ENCODE results near the gene C1QTNF6.

C1QTNF6 gene

GRCh38 chr22:37138849-37139561 lies 49.0 kb downstream of the C1QTNF6 start:
- no peak for DNase-seq

GRCh38 chr22:37137903-37138665 lies 50.0 kb downstream of the C1QTNF6 start:
- DNase-seq, result no peak

DNA sequence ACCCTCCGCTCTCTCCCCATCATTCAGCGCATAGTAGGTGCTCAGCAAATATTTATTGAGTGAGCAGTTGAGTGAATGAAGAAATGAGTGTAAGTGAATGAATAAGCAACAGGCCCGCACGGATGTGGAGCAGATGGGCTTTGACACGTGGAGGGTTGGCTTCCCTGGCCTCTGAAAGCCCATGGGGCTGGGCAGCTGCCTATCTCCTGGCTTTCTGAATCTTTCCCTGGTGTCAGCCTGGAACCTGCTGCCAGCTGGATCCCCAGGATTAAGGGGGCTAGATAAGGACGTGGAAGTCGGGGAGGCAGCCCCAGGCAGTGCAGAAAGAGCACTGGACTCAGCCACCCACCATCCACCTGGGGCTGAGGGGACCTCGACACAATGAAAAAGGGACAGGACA lies 50.9 kb downstream of the C1QTNF6 start:
- no peak for DNase-seq

DNA sequence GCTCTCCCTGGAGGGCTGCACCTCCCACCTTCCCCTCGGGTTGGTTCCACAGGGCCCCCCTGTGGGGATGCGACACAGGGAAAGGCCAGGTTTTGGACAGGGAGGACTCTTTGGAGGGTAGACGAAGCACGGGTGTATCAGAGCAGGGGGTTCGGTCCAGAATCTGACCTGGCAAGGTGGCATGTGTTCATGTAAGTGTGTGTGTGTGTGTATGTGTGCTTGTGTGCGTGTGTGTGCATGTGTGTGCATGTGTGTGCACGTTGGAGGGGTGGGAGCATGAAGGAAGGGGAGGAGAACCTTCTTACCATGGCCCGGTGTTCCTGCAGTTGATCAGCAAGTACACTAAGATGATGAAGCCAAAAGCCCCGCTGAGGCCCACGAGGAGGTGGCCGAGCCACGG lies 53.0 kb downstream of the C1QTNF6 start:
- DNase-seq, result no peak

- no peak for DNase-seq
These were observed 54.6 kb downstream of the C1QTNF6 start for GRCh38 chr22:37133304-37134018.

- DNase-seq, result no peak
These were observed 55.3 kb downstream of the C1QTNF6 start for GRCh38 chr22:37132773-37133172.
